ENCODE results near the gene MALRD1. TPM values are rescaled to one million over a fixed set of nuclear protein-coding genes. Genes with fewer than 3 reads are reported as not detected.

MALRD1 gene
- total RNA-seq, 6 experiments from 2014 or later: 0.29 to 0.49 (median 0.34) TPM; not detected in 2

- intact Hi-C loops (cut with DNase I): no loop called here
- Histone ChIP-seq H3K27ac (no peak overlapping the region), H3K4me1 (no peaks in the 10 kb centered on the region), H3K9me3 (no peaks in the 10 kb centered on the region), H3K36me3 (no peaks in the 10 kb centered on the region), H3K27me3 (no peaks in the 10 kb centered on the region), H3K4me3 (no peak overlapping the region)
- ATAC-seq (no peak), DNase-seq (no peak)
- no peak for TF ChIP-seq CTCF (IDR thresholded peaks at IDR 0.05)
- no peak for TF ChIP-seq POLR2A (IDR thresholded peaks at IDR 0.05)
- WGBS (ENCODE audit: insufficient coverage, low coverage, low lambda C conversion rate, missing lambda C conversion rate): 63% methylated on average over 2 of the region's 2 CpGs
These were observed 177.4 kb downstream of the MALRD1 start for GRCh38 chr10:19226025-19226424.

- H3K4me3 ChIP-seq: no peak overlapping the region
- 13% methylated on average over 1 of the region's 1 CpG for WGBS (ENCODE audit: insufficient coverage, low coverage, low lambda C conversion rate, missing lambda C conversion rate)
- no peaks in the 10 kb centered on the region for H3K36me3 ChIP-seq
- no peak for DNase-seq
- H3K27ac ChIP-seq: no peak overlapping the region
- H3K9me3 ChIP-seq: no peaks in the 10 kb centered on the region
- TF ChIP-seq POLR2A (IDR thresholded peaks at IDR 0.05) (no peak), CTCF (IDR thresholded peaks at IDR 0.05) (no peak)
- no peaks in the 10 kb centered on the region for H3K27me3 ChIP-seq
- H3K4me1 ChIP-seq: no peaks in the 10 kb centered on the region
- intact Hi-C loops (cut with DNase I): no loop called here
- no peak for ATAC-seq
These were observed 182.4 kb downstream of the MALRD1 start for GRCh38 chr10:19231034-19231433.

- TF ChIP-seq POLR2A (IDR thresholded peaks at IDR 0.05) (no peak), CTCF (IDR thresholded peaks at IDR 0.05) (no peak)
- 33% methylated on average over 2 of the region's 2 CpGs for WGBS (ENCODE audit: insufficient coverage, low coverage, low lambda C conversion rate, missing lambda C conversion rate)
These were observed 197.5 kb downstream of the MALRD1 start for GRCh38 chr10:19245889-19246752.

GRCh38 chr10:19247843-19248242 is 199.2 kb downstream of the MALRD1 start:
- intact Hi-C loops (cut with DNase I): no loop called here
- Histone ChIP-seq H3K4me3 (no peak overlapping the region), H3K9me3 (no peaks in the 10 kb centered on the region), H3K27me3 (no peaks in the 10 kb centered on the region), H3K36me3 (no peaks in the 10 kb centered on the region), H3K4me1 (no peaks in the 10 kb centered on the region), H3K27ac (no peak overlapping the region)
- DNase-seq (no peak), ATAC-seq (no peak)
- TF ChIP-seq CTCF (IDR thresholded peaks at IDR 0.05): no peak
- TF ChIP-seq POLR2A (IDR thresholded peaks at IDR 0.05): no peak
- WGBS (ENCODE audit: insufficient coverage, low coverage, low lambda C conversion rate, missing lambda C conversion rate): 35% methylated on average over 3 of the region's 3 CpGs

More at GRCh38 chr10:19245889-19246752, 197.5 kb downstream of the MALRD1 start:
- H3K27me3 ChIP-seq: no peaks in the 10 kb centered on the region
- intact Hi-C loops (cut with DNase I): no loop called here
- DNase-seq (no peak), ATAC-seq (no peak)
- H3K36me3 ChIP-seq: no peaks in the 10 kb centered on the region
- H3K4me3 ChIP-seq: no peak overlapping the region
- no peak overlapping the region for H3K27ac ChIP-seq
- H3K9me3 ChIP-seq: no peaks in the 10 kb centered on the region
- no peaks in the 10 kb centered on the region for H3K4me1 ChIP-seq

Data from right lobe of liver (tissue), 6 donors.